Hematopoietic multipotent progenitor cell treated with erythropoietin and hydrocortisone succinate and interleukin-3 and kit ligand, for 4 days (in vitro differentiated cells): Measurements from ENCODE around the gene PEA15.

Experiments used
- DNase-seq: peaks from one replicate; pipeline ENCODE4 v3.0.0-alpha.2; 2015

The PEA15 gene

GRCh38 chr1:160244209-160244608, 39.0 kb downstream of the PEA15 start:
- DNase-seq = no peak

- DNase-seq = no peak
Observed at GRCh38 chr1:160245434-160245833, 40.2 kb downstream of the PEA15 start.

GRCh38 chr1:160247053-160247452, 41.9 kb downstream of the PEA15 start:
- DNase-seq = no peak

- DNase-seq = no peak
Observed at GRCh38 chr1:160251011-160251410, 45.8 kb downstream of the PEA15 start.

- peak; percentile 89 for DNase-seq
Observed at GRCh38 chr1:160251687-160252526, 46.7 kb downstream of the PEA15 start.

- no peak for DNase-seq
Observed at GRCh38 chr1:160255781-160256300, 50.7 kb downstream of the PEA15 start.

GRCh38 chr1:160256396-160257046, 51.3 kb downstream of the PEA15 start:
- peak; percentile 85 for DNase-seq

DNA sequence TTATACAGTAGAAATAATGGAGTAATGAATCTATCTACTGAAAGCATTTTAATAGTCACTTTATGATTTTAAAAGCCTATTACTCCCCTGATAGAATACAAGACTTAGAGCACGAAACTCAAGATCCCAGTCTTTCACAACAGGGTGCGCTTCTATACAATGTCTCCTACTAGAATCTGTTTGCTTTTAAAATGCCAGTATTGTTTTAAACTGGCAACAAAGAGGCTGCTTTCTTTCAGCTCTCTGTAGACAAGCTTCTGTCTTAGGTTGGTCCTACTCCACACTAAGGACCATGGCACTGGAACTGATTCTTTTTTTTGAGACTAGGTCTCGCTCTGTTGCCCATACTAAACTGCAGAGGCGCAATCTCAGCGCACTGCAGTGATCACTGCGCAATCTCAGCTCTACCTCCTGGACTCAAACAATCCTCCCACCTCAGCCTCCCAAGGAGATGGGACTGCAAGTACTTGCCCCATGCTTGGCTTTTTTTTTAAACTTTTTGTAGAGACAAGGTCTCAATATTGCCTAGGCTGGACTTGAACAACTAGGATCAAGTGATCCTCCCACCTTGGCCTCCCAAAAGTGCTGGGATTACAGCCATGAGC, 52.3 kb downstream of the PEA15 start:
- no peak for DNase-seq

DNA sequence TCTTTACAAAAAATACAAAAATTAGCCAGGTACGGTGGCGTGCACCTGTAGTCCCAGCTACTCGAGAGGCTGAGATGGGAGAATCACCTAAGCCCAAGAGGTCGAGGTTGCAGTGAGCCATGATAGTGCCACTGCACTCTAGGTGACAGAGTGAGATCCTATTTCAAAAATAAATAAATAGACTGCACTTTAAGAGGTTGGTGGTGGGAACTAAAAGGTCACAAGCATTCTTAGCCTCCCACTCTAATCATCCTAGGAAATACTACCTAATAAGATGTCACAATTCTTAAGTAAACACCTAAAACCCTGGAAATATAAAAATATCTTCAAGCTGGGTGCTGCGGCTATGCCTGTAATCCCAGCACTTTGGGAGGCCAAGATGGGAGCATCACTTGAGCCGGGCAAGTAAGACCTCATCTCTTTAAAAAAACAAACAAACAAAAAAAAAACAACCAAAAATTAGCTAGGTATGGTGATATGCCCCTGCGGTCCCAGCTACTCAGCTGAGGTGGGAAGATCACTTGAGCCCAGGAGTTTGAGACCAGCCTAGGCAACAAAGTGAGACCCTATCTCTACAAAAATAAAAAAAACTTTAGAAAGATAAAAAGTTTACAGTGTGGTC, 53.1 kb downstream of the PEA15 start:
- DNase-seq = no peak

- peak; percentile 17 for DNase-seq
Observed at GRCh38 chr1:160260406-160261382, 55.5 kb downstream of the PEA15 start.

GRCh38 chr1:160261556-160261892, 56.3 kb downstream of the PEA15 start:
- peak; percentile 77 for DNase-seq

DNA sequence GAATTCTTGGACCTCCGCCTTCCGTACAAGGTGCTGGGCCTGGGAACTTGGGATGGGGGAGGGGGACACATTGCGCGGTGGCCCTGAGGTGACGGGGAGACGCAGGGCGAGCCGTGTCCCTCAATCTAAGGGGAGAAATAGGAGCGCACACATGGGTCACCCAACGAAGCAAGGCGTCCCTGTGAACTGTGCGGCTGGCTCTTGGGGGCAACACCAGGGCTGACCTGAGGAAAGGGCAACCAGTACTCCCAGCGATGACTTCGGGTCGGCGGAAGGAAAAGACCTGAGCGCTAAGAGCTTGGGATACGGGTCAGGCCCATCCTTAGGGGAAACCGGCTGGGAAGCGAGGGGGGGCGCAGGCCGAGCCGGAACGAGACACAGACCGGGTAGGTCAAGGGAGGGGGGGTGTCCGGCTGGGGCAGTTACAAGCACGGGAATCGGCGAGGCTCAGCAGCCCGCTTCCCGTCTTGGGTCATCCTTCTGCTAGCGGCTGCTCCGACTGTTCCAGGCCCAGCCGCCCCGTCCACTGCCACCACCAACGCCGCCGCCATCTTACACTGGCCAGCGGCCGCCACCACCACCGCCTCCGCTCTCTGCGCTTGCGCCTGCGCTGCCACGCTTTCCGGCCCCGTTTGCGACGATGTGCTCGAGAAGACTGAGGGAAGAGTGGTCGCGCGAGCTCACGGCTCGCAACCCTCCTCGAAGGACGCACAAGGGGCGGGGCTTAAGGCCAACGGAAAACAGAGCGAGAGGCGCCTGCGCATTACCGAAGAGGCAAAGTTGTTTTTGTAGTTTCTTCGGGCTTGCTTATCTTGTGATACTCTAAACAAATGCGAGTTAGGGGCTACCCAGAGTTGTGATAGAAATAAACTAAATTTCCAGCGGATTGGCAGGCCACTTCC, 57.0 kb downstream of the PEA15 start, which contains the start of gene DCAF8:
TSS of gene DCAF8 (minus strand) at position 657 of the 902 bp plus-strand sequence. CDS start 18,541 bp downstream, outside the sequence.
- DNase-seq = peak; percentile 100

DNA sequence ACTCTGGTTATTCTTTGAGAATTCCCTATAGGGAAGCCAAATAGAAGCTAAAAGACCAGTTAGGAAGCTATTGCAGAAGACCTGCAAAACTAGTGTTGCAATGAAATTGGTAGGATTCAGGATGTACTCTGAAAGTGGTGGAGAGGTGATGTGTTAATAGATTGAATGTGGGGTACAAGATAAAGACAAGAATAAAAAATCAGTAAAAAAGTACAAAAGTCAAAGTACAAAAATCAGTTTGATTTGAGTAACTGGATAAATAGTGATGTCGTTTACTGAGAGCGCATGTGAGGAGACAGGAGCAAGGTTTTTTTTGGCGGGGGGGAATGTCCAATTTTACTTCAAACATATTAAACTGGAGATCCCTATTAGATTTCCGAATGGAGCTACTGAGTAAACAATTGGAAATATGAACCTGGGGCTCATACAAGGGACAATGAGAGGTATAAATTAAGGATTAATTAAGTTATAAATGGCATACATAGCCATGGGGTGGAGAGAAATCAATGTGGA, 59.7 kb downstream of the PEA15 start:
- DNase-seq = no peak
